ENCODE measurements around the gene MEX3D.

DNA sequence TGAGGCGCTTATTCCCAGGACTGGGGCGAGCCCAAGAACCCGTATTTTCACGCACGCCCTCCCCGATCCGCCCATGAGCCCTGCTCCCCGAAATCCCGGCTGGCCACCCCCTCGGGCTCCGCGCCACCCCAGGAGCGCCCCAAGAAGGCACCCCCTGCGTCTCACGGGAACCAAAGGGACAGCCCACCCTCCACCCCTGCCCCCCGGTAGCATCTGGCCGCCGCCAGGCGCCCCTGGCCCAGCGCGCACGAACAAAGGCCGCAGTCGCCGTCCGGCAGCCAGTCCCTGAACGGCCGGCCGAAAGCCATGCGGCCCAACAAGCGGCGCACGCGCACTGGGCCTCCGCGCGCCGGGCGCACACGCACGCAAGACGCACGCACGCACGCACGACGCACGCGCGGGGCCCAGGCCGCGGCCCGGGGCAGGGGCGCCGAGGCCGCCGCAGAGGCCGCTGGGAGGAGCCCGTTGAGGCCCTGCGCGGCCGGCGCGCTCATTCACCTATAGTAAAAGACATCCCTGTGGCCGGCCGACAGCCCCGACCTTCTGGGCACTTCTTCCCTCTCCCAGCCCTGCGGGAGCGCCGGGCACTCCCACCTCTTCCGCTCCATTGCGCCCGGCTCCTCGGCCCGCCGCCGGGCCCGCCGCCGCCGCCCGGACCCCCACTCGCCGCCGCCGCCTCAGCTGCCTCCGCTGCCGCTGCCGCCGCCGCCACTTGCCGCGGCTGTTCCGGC lies 24.1 kb upstream of the MEX3D start:
- TF ChIP-seq, protein P1, sequence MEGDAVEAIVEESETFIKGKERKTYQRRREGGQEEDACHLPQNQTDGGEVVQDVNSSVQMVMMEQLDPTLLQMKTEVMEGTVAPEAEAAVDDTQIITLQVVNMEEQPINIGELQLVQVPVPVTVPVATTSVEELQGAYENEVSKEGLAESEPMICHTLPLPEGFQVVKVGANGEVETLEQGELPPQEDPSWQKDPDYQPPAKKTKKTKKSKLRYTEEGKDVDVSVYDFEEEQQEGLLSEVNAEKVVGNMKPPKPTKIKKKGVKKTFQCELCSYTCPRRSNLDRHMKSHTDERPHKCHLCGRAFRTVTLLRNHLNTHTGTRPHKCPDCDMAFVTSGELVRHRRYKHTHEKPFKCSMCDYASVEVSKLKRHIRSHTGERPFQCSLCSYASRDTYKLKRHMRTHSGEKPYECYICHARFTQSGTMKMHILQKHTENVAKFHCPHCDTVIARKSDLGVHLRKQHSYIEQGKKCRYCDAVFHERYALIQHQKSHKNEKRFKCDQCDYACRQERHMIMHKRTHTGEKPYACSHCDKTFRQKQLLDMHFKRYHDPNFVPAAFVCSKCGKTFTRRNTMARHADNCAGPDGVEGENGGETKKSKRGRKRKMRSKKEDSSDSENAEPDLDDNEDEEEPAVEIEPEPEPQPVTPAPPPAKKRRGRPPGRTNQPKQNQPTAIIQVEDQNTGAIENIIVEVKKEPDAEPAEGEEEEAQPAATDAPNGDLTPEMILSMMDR (IDR thresholded peaks at IDR 0.05), result no peak
- peak; percentile 56 to 84 for TF ChIP-seq POLR2A (IDR thresholded peaks at IDR 0.05)
